GM19099 (cell line): ENCODE data around the gene BCR.

Source experiments
- POLR2A ChIP-seq: IDR thresholded peaks from 3 replicates; pipeline ENCODE4 v1.6.1; 2011; ENCODE audit warnings: low read depth; ENCODE audit not compliant: insufficient read length; ENCODE audit errors: extremely low read depth

The BCR gene

GRCh38 chr22:23161574-23161973 is 18.7 kb upstream of the BCR start:
- no peak for TF ChIP-seq POLR2A

DNA sequence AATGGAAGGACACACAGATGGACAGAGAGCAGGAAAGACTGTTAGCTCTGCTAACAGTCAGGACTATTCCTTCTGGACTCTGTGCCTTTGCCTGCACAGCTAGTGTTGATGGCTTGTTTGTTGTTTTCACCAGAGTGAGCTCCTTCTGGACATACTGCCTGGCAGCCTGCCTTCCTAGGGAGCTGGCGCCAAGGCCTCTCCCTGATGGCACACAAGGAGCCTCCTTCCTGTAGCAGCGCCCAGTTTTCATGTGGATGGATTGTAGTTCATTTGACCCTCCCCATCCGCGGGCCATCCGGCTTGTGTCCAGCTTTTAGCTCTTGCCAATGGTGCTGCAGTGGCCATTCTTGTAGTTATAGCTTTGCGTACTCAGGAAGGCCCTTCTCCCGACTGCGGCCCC is 16.6 kb upstream of the BCR start:
- no peak for TF ChIP-seq POLR2A

GRCh38 chr22:23164091-23164490 is 16.2 kb upstream of the BCR start:
- no peak for TF ChIP-seq POLR2A

DNA sequence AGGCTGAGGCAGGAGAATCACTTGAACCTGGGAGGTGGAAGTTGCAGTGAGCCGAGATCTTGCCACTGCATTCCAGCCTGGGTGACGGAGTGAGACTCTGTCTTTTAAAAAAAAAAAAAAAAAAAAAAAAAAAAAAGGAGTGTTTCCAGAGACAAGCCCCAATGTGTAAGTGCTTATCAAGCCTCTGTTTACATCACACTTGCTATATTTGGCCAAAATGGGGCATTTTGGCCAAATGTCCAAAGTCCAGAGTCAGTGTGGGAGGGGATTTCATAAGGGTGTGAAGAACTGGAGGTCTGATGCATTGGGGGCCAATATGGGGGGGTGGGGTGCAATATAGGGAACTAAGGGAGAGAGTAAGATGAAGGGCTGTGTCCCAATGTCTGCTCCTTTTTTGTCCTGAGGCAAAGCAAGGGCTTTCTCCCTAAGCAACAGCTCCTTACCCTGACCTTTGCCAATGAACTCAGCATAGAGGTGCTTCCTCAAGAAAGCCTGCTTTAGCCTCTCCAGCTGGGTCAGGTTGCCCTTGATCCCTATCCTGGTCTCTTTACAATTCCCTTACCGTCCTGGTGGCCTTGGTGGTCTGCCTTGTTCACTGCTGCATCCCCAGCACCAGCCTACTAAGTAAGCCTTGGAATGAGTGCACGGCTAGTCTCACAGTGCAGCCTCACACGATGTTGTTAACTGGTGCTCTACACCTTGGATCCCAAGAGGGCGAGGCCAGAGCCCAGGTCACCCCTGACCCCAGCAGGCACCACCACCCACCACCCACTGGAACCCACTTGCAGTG is 14.1 kb upstream of the BCR start:
- no peak for TF ChIP-seq POLR2A

GRCh38 chr22:23166841-23167616 is 13.3 kb upstream of the BCR start:
- TF ChIP-seq POLR2A: no peak

GRCh38 chr22:23168391-23169042 is 11.8 kb upstream of the BCR start:
- no peak for TF ChIP-seq POLR2A

GRCh38 chr22:23169043-23169406 is 11.3 kb upstream of the BCR start:
- no peak for TF ChIP-seq POLR2A

- TF ChIP-seq POLR2A: no peak
Observed at GRCh38 chr22:23175817-23176644, 4.3 kb upstream of the BCR start.

DNA sequence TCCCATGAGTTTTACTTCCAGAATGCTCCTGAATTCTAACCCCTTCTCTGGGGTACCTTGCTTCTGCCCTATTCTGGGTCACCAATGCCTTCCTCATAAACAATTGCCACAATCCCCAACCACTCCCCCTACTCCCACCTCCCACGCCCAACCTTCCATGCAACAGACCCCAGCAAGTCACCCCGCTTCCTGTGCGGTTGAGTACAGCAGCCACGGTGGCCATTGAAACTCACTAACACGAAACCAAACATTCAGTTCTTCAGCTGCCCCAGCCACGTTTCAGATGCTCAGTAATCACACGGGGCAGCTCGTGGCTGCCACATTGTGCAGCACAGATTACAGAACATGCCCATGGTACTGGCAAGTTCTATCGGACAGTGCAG is 3.7 kb upstream of the BCR start:
- no peak for TF ChIP-seq POLR2A

DNA sequence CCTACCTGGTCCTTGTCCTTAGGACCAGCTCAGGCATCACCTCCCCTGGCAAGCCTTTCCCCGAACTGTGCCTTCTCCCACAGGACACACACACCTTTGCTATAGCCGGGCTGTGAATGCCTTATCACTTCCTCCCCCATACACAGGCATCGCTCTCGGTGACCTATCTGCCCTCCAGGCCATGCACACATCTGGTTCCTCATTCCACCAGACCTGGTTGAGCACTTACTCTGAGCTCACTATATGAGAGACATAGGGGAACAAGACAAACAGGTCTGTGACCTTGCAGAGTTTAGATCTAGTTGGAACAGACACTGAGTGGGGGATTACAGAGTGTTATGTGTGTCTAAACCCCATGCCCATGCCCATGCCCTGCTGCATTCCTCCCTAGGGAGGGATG is 3.1 kb upstream of the BCR start:
- TF ChIP-seq POLR2A: no peak

- TF ChIP-seq POLR2A: no peak
Observed at GRCh38 chr22:23178512-23179254, 1.6 kb upstream of the BCR start.

DNA sequence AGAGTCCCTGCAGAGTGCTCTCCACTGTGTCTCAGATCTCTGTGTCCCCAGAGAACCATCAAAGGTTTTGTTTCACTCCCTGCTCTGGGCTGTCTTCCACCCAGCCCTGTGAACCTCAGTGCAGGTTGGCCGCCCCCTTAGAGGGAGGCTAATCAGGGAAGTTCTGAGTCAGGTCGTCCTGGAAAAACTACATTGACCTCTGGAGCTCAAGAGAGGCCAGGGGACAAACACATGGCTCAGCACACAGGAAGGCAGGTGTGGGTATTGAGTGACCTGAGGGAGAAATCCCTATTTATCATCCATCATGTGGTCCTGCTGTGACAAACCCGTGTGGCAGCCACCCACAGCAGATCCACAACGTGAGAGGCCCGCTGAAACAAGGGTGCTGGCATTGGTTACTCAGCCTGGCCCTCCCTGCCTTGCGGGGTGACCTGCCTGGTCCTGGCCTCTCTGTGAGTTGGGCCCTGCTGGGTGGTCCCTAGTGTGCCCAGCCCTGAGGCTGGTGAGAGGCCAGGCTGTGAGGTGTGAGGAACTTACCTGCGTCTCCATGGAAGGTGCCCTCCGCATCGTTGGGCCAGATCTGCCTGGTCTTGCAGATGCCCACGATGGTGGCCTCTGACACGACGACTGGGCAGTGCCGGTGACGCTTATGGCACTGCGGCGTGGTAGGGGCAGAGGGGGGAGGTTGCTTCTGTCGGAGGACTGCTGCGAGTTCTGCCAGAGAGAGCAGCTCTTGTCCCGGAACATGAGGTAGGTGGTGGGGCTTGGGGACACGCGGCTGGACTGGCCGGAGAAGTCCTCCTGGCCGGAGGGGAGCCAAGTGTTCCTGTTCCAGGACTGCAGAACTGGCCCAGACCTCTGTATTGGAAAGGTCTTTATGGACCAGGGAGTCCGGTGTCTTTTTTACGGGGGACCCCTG is 669 bp upstream of the BCR start:
- TF ChIP-seq POLR2A: no peak
